ENCODE data around the gene THSD4.

THSD4 gene

GRCh38 chr15:71810256-71811035, 695.2 kb downstream of the THSD4 start, which contains the start of gene NR2E3:
Gene NR2E3, plus strand, starts transcription at chr15:71810554. Its CDS starts 190 bp downstream, at chr15:71810744.
- DNase-seq (ENCODE audit: low spot score), result no peak

GRCh38 chr15:71811036-71811736, 695.9 kb downstream of the THSD4 start:
- DNase-seq (ENCODE audit: low spot score), result no peak

- no peak for DNase-seq (ENCODE audit: low spot score)
Observed at GRCh38 chr15:71811752-71812735, 696.8 kb downstream of the THSD4 start.

GRCh38 chr15:71812966-71813722, 697.9 kb downstream of the THSD4 start:
- DNase-seq (ENCODE audit: low spot score), result no peak

GRCh38 chr15:71813723-71814470, 698.6 kb downstream of the THSD4 start:
- no peak for DNase-seq (ENCODE audit: low spot score)

GRCh38 chr15:71815301-71815700, 700.0 kb downstream of the THSD4 start:
- no peak for DNase-seq (ENCODE audit: low spot score)

GRCh38 chr15:71817351-71817750, 702.1 kb downstream of the THSD4 start:
- DNase-seq (ENCODE audit: low spot score), result no peak

GRCh38 chr15:71820127-71820526, 704.9 kb downstream of the THSD4 start:
- DNase-seq (ENCODE audit: low spot score), result no peak

GRCh38 chr15:71821547-71822129, 706.4 kb downstream of the THSD4 start:
- DNase-seq (ENCODE audit: low spot score), result no peak

- DNase-seq (ENCODE audit: low spot score), result no peak
Observed at GRCh38 chr15:71822890-71823630, 707.8 kb downstream of the THSD4 start.

GRCh38 chr15:71823801-71824200, 708.5 kb downstream of the THSD4 start:
- no peak for DNase-seq (ENCODE audit: low spot score)

- no peak for DNase-seq (ENCODE audit: low spot score)
Observed at GRCh38 chr15:71825021-71825730, 709.9 kb downstream of the THSD4 start.

- no peak for DNase-seq (ENCODE audit: low spot score)
Observed at GRCh38 chr15:71826196-71826595, 710.9 kb downstream of the THSD4 start.

- no peak for DNase-seq (ENCODE audit: low spot score)
Observed at GRCh38 chr15:71830981-71831380, 715.7 kb downstream of the THSD4 start.
